Large intestine (tissue), 3 donors: ENCODE results near the gene TPSD1. TPM values are rescaled to one million over a fixed set of nuclear protein-coding genes. Genes with fewer than 3 reads are reported as not detected.
"Not testable (repeated sequence)": the region's sequence is repeated elsewhere in the genome, so short reads cannot be mapped to it uniquely, and the experiment has no call there.

ENCODE experiments used
- DNase-seq, 2 donors: peaks; one replicate each; pipeline versions ENCODE4 v3.0.0 to v3.0.0-alpha.2; 2013
- H3K27ac ChIP-seq: one replicate; pipeline ENCODE4 v1.5.1; 2013; ENCODE audit warnings: low read length
- H3K27me3 ChIP-seq: 2 replicates; pipeline ENCODE4 v1.6.1; 2013; ENCODE audit warnings: low read length; ENCODE audit not compliant: control insufficient read depth, insufficient read depth
- H3K36me3 ChIP-seq: 2 replicates; pipeline ENCODE4 v1.6.1; 2013; ENCODE audit warnings: low read length; ENCODE audit not compliant: control insufficient read depth, insufficient read depth
- H3K4me1 ChIP-seq: one replicate; pipeline ENCODE4 v1.6.1; 2013; ENCODE audit warnings: low read length; ENCODE audit not compliant: control insufficient read depth, insufficient read depth
- H3K4me3 ChIP-seq: one replicate; pipeline ENCODE4 v1.5.1; 2013; ENCODE audit warnings: low read length
- H3K9me3 ChIP-seq: one replicate; pipeline ENCODE4 v1.6.1; 2013; ENCODE audit warnings: mild to moderate bottlenecking, low read depth, low read length, moderate library complexity; ENCODE audit not compliant: control insufficient read depth
- WGBS: methylation state at CpG from one replicate; pipeline ENCODE4 v1.1.5; 2013; ENCODE audit warnings: low lambda C conversion rate; ENCODE audit not compliant: insufficient coverage; 5-methylcytosine and 5-hydroxymethylcytosine counted together
- polyA plus RNA-seq: library from polyadenylated mRNA; unstranded; fragments of 120-200 nt; gene quantifications from one replicate; pipeline ENCODE4 v1.2.1, GENCODE V29; 2013

The TPSD1 gene
- polyA plus RNA-seq, 1 donor: 0.06 TPM

GRCh38 chr16:1220841-1221627 lies 34.8 kb upstream of the TPSD1 start:
- DNase-seq: no peak
- peaks cover 2% of the 10 kb centered on the region for H3K36me3 ChIP-seq
- no peaks in the 10 kb centered on the region for H3K9me3 ChIP-seq
- no peaks in the 10 kb centered on the region for H3K27me3 ChIP-seq
- no CpG with 5 or more reads among the region's 48 CpGs for WGBS
- no peak overlapping the region for H3K27ac ChIP-seq
- no peak overlapping the region for H3K4me3 ChIP-seq
- H3K4me1 ChIP-seq: peaks cover 14% of the 10 kb centered on the region

DNA sequence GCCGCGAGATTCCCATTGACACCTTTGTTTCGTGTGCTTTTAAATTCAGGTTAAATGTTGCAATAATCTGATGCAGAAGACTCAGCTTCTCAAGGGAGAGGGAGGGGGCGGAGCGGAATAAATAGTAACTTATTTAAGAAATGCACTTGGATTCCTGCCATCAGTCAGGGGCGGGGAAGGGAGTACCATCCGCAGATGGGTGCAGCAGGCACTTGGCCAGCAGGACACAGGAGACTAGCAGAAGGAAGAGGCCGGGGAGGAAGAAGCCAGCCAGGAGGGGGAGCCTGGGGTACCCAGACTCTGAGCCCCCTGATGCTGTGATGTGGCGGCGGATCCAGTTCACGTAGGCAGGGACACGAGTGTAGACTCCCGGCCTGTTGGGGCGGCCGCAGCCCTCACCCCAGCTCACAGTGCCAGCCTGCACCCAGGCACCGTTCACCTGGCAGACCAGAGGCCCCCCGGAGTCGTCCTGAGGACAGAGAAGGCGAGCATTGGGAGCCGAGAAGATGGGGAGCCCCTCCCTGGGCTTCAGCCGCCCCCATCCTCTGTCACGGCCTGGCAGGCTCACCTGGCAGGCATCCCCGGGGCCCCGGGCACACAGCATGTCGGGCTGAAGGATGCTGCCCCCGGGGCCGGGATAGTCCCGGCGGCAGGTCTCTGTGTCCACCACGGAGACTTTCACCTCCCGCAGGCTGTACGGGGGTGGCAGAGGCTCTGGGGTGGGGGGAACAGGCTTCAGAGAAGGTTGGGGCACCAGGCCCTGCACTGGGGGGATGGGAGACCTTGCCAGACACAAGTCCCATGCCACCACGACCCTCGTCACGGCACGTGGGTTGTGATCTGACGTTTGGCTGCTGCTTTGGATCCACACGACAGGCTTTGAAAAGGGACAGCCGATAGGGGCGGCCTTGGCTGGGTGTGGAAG lies 34.0 kb upstream of the TPSD1 start:
- Histone ChIP-seq H3K4me3 (no peak overlapping the region), H3K9me3 (no peaks in the 10 kb centered on the region), H3K27ac (no peak overlapping the region), H3K27me3 (no peaks in the 10 kb centered on the region), H3K4me1 (peaks cover 14% of the 10 kb centered on the region), H3K36me3 (peaks cover 2% of the 10 kb centered on the region)
- WGBS: no CpG with 5 or more reads among the region's 40 CpGs
- no peak for DNase-seq

GRCh38 chr16:1222553-1223354 lies 33.1 kb upstream of the TPSD1 start:
- no peak for DNase-seq
- Histone ChIP-seq H3K36me3 (peaks cover 2% of the 10 kb centered on the region), H3K4me3 (no peak overlapping the region), H3K9me3 (no peaks in the 10 kb centered on the region), H3K4me1 (peaks cover 14% of the 10 kb centered on the region), H3K27ac (no peak overlapping the region), H3K27me3 (no peaks in the 10 kb centered on the region)
- no CpG with 5 or more reads among the region's 25 CpGs for WGBS

DNA sequence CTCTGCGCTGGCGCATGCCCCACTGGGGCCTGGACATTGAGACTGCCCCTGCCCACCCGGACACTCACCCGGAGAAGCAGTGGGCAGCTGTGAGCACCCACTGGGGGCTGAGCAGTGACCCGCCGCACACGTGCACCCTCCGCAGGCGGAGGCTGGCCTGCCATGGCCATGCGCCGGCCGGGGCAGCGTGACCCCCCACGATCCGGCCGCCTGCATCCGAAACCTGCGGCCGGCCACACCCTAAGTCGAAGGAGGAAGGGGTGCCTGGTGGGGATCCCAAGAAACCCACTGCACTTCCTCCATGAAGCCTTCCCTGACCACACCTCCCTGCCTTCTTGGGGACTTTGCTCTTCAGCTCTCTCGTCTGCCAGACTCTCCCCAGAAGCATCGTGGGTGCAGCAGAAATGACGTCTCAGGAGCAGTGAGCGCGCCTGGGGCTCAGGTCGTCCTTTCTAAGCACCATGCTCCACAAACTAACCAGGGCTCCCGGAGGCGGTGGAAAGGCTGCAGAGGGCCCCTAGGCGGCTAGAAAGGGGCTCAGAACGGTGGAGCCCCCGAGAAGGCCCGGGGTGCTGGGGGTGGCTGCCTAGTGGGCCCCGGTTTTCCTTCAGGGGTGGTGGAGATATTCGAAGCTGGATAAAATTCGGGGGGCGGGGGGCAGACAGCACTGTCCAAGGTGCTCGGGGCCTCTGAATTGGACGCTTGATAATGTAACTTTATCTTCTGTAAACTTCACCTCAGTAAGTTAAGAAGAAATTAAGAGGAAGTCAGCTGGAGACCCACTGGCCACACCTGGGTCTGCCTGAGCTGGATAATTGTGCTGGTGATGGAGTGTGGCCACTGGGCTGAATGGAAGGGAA lies 32.3 kb upstream of the TPSD1 start:
- H3K9me3 ChIP-seq: no peaks in the 10 kb centered on the region
- no CpG with 5 or more reads among the region's 38 CpGs for WGBS
- H3K4me3 ChIP-seq: no peak overlapping the region
- peak; percentile 26 to 32 for DNase-seq
- peaks cover 2% of the 10 kb centered on the region for H3K36me3 ChIP-seq
- no peak overlapping the region for H3K27ac ChIP-seq
- peaks cover 14% of the 10 kb centered on the region for H3K4me1 ChIP-seq
- no peaks in the 10 kb centered on the region for H3K27me3 ChIP-seq

GRCh38 chr16:1224558-1224957 lies 31.3 kb upstream of the TPSD1 start:
- H3K4me3 ChIP-seq: no peak overlapping the region
- H3K4me1 ChIP-seq: peaks cover 14% of the 10 kb centered on the region
- WGBS: no CpG with 5 or more reads among the region's 9 CpGs
- no peaks in the 10 kb centered on the region for H3K36me3 ChIP-seq
- peak; percentile 18 to 45 for DNase-seq
- no peak overlapping the region for H3K27ac ChIP-seq
- no peaks in the 10 kb centered on the region for H3K9me3 ChIP-seq
- no peaks in the 10 kb centered on the region for H3K27me3 ChIP-seq

DNA sequence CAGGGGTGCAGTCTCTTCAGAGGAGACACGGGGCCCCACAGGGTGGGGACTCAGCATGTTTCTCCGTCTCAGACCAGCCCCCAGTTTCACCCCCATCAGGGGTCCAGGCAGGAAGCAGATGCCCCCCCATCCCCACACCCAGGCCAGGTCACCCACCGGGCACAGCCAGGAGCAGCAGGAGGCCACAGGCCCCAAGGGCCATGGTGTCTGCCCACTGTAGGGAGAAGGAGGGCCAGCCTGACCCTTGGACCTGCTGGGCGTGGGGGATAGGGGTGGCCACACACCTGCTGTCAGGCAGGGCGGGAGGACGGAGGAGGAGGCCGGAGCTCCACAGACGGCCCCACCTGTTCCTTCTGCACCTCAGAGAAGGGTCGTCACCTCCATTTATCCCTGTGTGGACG lies 30.8 kb upstream of the TPSD1 start, which contains the start of gene TPSG1:
Gene TPSG1 (minus strand): TSS at position 218 of the 401 bp plus-strand sequence. CDS start 16 bp downstream, at position 202.
- WGBS: no CpG with 5 or more reads among the region's 10 CpGs
- H3K9me3 ChIP-seq: no peaks in the 10 kb centered on the region
- peaks cover 14% of the 10 kb centered on the region for H3K4me1 ChIP-seq
- H3K27ac ChIP-seq: no peak within 1 kb of the TSS
- peak; percentile 56 to 77 for DNase-seq
- no peak within 1 kb of the TSS for H3K4me3 ChIP-seq
- no peaks in the 10 kb centered on the region for H3K27me3 ChIP-seq
- H3K36me3 ChIP-seq: no peaks in the 10 kb centered on the region

DNA sequence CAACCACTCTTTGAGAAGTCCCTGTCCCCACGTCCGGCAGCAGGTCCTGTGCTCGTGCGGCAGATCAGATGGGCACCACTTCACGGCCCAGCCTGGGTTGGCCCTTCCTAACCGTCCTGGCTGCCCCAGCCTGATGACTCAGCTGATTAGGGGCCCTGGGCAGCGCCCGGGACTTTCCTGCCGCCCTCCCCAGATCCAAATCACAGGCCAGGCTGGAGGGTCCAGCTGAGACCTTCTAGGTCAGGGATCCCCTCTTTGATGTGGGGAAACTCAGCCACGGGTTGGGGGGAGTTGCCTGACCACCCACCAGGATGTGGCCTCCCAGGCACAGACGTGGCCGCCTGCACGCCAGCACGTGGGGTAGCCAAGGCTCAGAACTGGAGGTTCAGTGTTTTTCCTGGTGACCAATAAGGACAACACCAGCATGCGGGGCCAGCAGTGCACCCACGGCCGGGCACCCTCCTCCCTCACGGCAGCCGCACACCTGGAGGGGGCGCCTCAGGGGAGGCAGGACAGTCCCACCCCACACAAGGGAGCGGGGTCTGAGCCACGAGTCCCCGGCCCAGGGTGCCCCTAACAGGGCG lies 30.0 kb upstream of the TPSD1 start:
- not testable (repeated sequence) for H3K36me3 ChIP-seq, H3K9me3 ChIP-seq, H3K27me3 ChIP-seq, H3K4me3 ChIP-seq, H3K27ac ChIP-seq, DNase-seq
- WGBS: no CpG with 5 or more reads among the region's 24 CpGs
- H3K4me1 ChIP-seq: peaks cover 14% of the 10 kb centered on the region

GRCh38 chr16:1226692-1227091 lies 29.2 kb upstream of the TPSD1 start:
- WGBS: no CpG with 5 or more reads among the region's 14 CpGs
- not testable (repeated sequence) for H3K9me3 ChIP-seq, H3K4me3 ChIP-seq, H3K36me3 ChIP-seq, H3K27ac ChIP-seq, H3K27me3 ChIP-seq, DNase-seq
- H3K4me1 ChIP-seq: peaks cover 14% of the 10 kb centered on the region

DNA sequence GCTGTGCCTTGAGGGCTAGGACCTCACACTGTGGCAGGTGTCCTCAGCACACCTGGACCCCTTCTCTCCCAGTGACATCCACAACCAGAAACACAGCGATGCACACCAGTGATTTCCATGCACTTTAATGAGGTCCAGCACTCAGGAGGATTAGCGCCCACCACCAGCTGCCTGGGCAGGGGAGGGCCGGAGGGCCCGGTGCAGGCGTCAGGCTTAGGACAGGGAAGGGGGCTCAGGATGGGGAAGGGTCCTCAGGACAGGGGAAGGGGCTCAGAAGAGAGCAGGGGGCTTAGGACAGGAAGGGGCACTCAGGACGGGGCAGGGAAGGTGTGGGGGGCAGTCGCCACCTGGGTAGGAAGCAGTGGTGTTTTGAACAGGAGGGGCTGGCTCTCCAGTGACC lies 27.6 kb upstream of the TPSD1 start:
- not testable (repeated sequence) for DNase-seq, H3K27ac ChIP-seq, H3K9me3 ChIP-seq, H3K4me3 ChIP-seq, H3K36me3 ChIP-seq, H3K27me3 ChIP-seq
- WGBS: 0% methylated on average over 1 of the region's 7 CpGs
- H3K4me1 ChIP-seq: peaks cover 14% of the 10 kb centered on the region
